Astrocyte (in vitro differentiated cells and primary cell): ENCODE results near the gene NCOA3. TPM values are rescaled to one million over a fixed set of nuclear protein-coding genes. Genes with fewer than 3 reads are reported as not detected.

ENCODE experiments used
- DNase-seq: peaks from one replicate; pipeline ENCODE4 v3.0.0-alpha.2; 2010; ENCODE audit warnings: low read depth
- FAIRE-seq: peaks from 2 replicates; lab custom pipeline; 2011; peaks lifted over from hg19 to GRCh38; lab: Jason Lieb, UNC
- H2AFZ ChIP-seq: 2 replicates; pipeline ENCODE4 v1.6.0; 2012; ENCODE audit warnings: low read depth, low read length, inconsistent platforms
- H3K27ac ChIP-seq: 2 replicates; pipeline ENCODE4 v1.5.1; 2011; ENCODE audit warnings: low read depth, low read length, inconsistent platforms
- H3K27me3 ChIP-seq: 2 replicates; pipeline ENCODE4 v1.6.0; 2011; ENCODE audit warnings: low read length, inconsistent platforms; ENCODE audit not compliant: insufficient read depth
- H3K36me3 ChIP-seq: 2 replicates; pipeline ENCODE4 v1.5.1; 2011; ENCODE audit warnings: low read length, inconsistent platforms; ENCODE audit not compliant: insufficient read depth
- H3K4me1 ChIP-seq: 2 replicates; pipeline ENCODE4 v1.5.1; 2011; ENCODE audit warnings: low read length, inconsistent platforms; ENCODE audit not compliant: insufficient read depth
- H3K4me2 ChIP-seq: 2 replicates; pipeline ENCODE4 v1.6.0; 2012; ENCODE audit warnings: low read length, inconsistent platforms
- H3K4me3 ChIP-seq: 2 replicates; pipeline ENCODE4 v1.5.1; 2011; ENCODE audit warnings: low read depth, mild to moderate bottlenecking, low read length, inconsistent platforms; ENCODE audit not compliant: insufficient read depth
- H3K79me2 ChIP-seq: 2 replicates; pipeline ENCODE4 v1.6.0; 2012; ENCODE audit warnings: mild to moderate bottlenecking, low read length, inconsistent platforms; ENCODE audit not compliant: insufficient read depth
- H3K9ac ChIP-seq: 2 replicates; pipeline ENCODE4 v1.6.0; 2012; ENCODE audit warnings: mild to moderate bottlenecking, low read length, inconsistent platforms
- H3K9me3 ChIP-seq: 2 replicates; pipeline ENCODE4 v1.5.1; 2012; ENCODE audit warnings: low read depth, mild to moderate bottlenecking, low read length, inconsistent platforms; ENCODE audit not compliant: insufficient read depth
- H4K20me1 ChIP-seq: 2 replicates; pipeline ENCODE4 v1.6.0; 2012; ENCODE audit warnings: low read length, inconsistent platforms; ENCODE audit not compliant: insufficient read depth
- H3K27ac Mint-ChIP-seq: one replicate; pipeline ENCODE4 v1.8.0; 2021; ENCODE audit warnings: mild to moderate bottlenecking, mixed read lengths; ENCODE audit not compliant: unreplicated experiment
- H3K27me3 Mint-ChIP-seq: one replicate; pipeline ENCODE4 v1.8.0; 2021; ENCODE audit warnings: low read depth, mixed read lengths; ENCODE audit not compliant: unreplicated experiment
- H3K36me3 Mint-ChIP-seq: one replicate; pipeline ENCODE4 v1.8.0; 2021; ENCODE audit warnings: low read depth, mixed read lengths; ENCODE audit not compliant: unreplicated experiment
- H3K4me1 Mint-ChIP-seq: one replicate; pipeline ENCODE4 v1.8.0; 2021; ENCODE audit warnings: low read depth, mixed read lengths; ENCODE audit not compliant: unreplicated experiment
- H3K4me3 Mint-ChIP-seq: one replicate; pipeline ENCODE4 v1.8.0; 2021; ENCODE audit warnings: mild to moderate bottlenecking, moderate library complexity, mixed read lengths; ENCODE audit not compliant: unreplicated experiment
- H3K9me3 Mint-ChIP-seq: one replicate; pipeline ENCODE4 v1.8.0; 2021; ENCODE audit warnings: mild to moderate bottlenecking, mixed read lengths; ENCODE audit not compliant: unreplicated experiment
- CTCF ChIP-seq: IDR thresholded peaks from 2 replicates; pipeline ENCODE4 v1.5.1; 2011; ENCODE audit warnings: low read depth, mild to moderate bottlenecking, inconsistent platforms, low read length, moderate library complexity; ENCODE audit not compliant: insufficient read depth
- EZH2 ChIP-seq: IDR thresholded peaks from 2 replicates; pipeline ENCODE4 v1.6.1; 2012; ENCODE audit warnings: mild to moderate bottlenecking, low read length, inconsistent platforms; ENCODE audit not compliant: insufficient read depth
- total RNA-seq: library from RNA; stranded (reverse); gene quantifications from 2 replicates; pipeline ENCODE4 v1.2.1, GENCODE V29; 2021

Gene NCOA3
- total RNA-seq, 1 donor from 2014 or later = 30.5 TPM

GRCh38 chr20:47669927-47670890, 168.5 kb downstream of the NCOA3 start:
- Histone ChIP-seq H3K4me3 (no peak overlapping the region), H3K79me2 (no peaks in the 10 kb centered on the region), H3K9me3 (no peaks in the 10 kb centered on the region), H3K9ac (no peak overlapping the region), H2AFZ (no peak overlapping the region), H4K20me1 (no peaks in the 10 kb centered on the region), H3K36me3 (no peaks in the 10 kb centered on the region), H3K27ac (no peak overlapping the region), H3K4me2 (no peak overlapping the region), H3K27me3 (no peaks in the 10 kb centered on the region), H3K4me1 (no peaks in the 10 kb centered on the region)
- H3K36me3 Mint-ChIP-seq = peaks cover 8% of the 10 kb centered on the region
- TF ChIP-seq EZH2 (no peak), CTCF (no peak)
- no peak for DNase-seq
- H3K4me3 Mint-ChIP-seq = no peak overlapping the region
- no peak for FAIRE-seq
- H3K4me1 Mint-ChIP-seq = no peaks in the 10 kb centered on the region
- H3K9me3 Mint-ChIP-seq = no peaks in the 10 kb centered on the region
- no peak overlapping the region for H3K27ac Mint-ChIP-seq
- peaks cover 5% of the 10 kb centered on the region for H3K27me3 Mint-ChIP-seq

- Histone ChIP-seq H3K4me2 (no peak overlapping the region), H3K27me3 (no peaks in the 10 kb centered on the region), H3K4me1 (no peaks in the 10 kb centered on the region), H3K9ac (no peak overlapping the region), H3K4me3 (no peak overlapping the region), H3K36me3 (no peaks in the 10 kb centered on the region), H3K27ac (no peak overlapping the region), H2AFZ (no peak overlapping the region), H3K79me2 (no peaks in the 10 kb centered on the region), H4K20me1 (no peaks in the 10 kb centered on the region), H3K9me3 (no peaks in the 10 kb centered on the region)
- H3K4me1 Mint-ChIP-seq = no peaks in the 10 kb centered on the region
- no peak for TF ChIP-seq EZH2
- TF ChIP-seq CTCF = no peak
- H3K4me3 Mint-ChIP-seq = no peak overlapping the region
- no peak for DNase-seq
- H3K36me3 Mint-ChIP-seq = peaks cover 8% of the 10 kb centered on the region
- FAIRE-seq = no peak
- no peaks in the 10 kb centered on the region for H3K9me3 Mint-ChIP-seq
- peaks cover 5% of the 10 kb centered on the region for H3K27me3 Mint-ChIP-seq
- peak overlapping the region; percentile 53 for H3K27ac Mint-ChIP-seq
These were observed 169.2 kb downstream of the NCOA3 start for GRCh38 chr20:47670913-47671312.

- Histone ChIP-seq H3K9me3 (no peaks in the 10 kb centered on the region), H3K79me2 (no peaks in the 10 kb centered on the region), H4K20me1 (no peaks in the 10 kb centered on the region), H3K27ac (no peak overlapping the region), H2AFZ (no peak overlapping the region), H3K4me1 (no peaks in the 10 kb centered on the region), H3K4me2 (no peak overlapping the region), H3K9ac (no peak overlapping the region), H3K4me3 (no peak overlapping the region), H3K36me3 (no peaks in the 10 kb centered on the region), H3K27me3 (no peaks in the 10 kb centered on the region)
- Mint-ChIP-seq H3K9me3 (no peaks in the 10 kb centered on the region), H3K36me3 (peaks cover 8% of the 10 kb centered on the region), H3K27me3 (peaks cover 5% of the 10 kb centered on the region), H3K4me1 (no peaks in the 10 kb centered on the region), H3K4me3 (no peak overlapping the region), H3K27ac (no peak overlapping the region)
- FAIRE-seq (no peak), DNase-seq (no peak)
- TF ChIP-seq EZH2 (no peak), CTCF (no peak)
These were observed 170.5 kb downstream of the NCOA3 start for GRCh38 chr20:47672166-47672565.
